K562 (cell line): ENCODE measurements around the gene GSTA4. TPM values are rescaled to one million over a fixed set of nuclear protein-coding genes. Genes with fewer than 3 reads are reported as not detected.

Source experiments
- ARID1B ChIP-seq: fragments of 450-650 bp; IDR thresholded peaks from 2 replicates; pipeline ENCODE4 v1.6.1; 2016; ENCODE audit warnings: antibody characterized with exemption, mild to moderate bottlenecking, inconsistent platforms
- BACH1 ChIP-seq: fragments of 200-800 bp; sonication (Bioruptor generic); IDR thresholded peaks from 2 replicates; pipeline ENCODE4 v1.6.1; 2016; ENCODE audit warnings: missing genetic modification characterization, missing compliant biosample characterization
- CREB1 ChIP-seq, 2 experiments: sonication (generic) in 1 of 2; formaldehyde crosslinking in 1 of 2; IDR thresholded peaks; 2 replicates each; pipeline versions ENCODE4 v1.6.1 to v1.8.0; 2012 to 2022; ENCODE audit warnings: inconsistent platforms in 1 of 2, mild to moderate bottlenecking in 1 of 2, missing genetic modification reagents in 1 of 2, moderate library complexity in 1 of 2
- FOXM1 ChIP-seq, 2 experiments: fragments of 450-650 bp in 1 of 2; sonication (generic) in 1 of 2; formaldehyde crosslinking in 1 of 2; IDR thresholded peaks; 2 replicates each; pipeline versions ENCODE4 v1.6.1 to v1.9.0; 2017 to 2022; ENCODE audit warnings: low read depth in 2 of 2, mild to moderate bottlenecking in 2 of 2, missing genetic modification reagents in 1 of 2, moderate library complexity in 1 of 2
- GATAD2B ChIP-seq: fragments of 450-650 bp; IDR thresholded peaks from 2 replicates; pipeline ENCODE4 v1.6.1; 2017; ENCODE audit warnings: mild to moderate bottlenecking, borderline replicate concordance
- JUND ChIP-seq, 2 experiments: IDR thresholded peaks; 2 replicates in 1 of 2; 3 replicates in 1 of 2; pipeline ENCODE4 v1.6.1; 2011; ENCODE audit warnings: borderline replicate concordance in 2 of 2, low read depth in 2 of 2, low read length in 2 of 2, improper control_type of control experiment in 1 of 2, missing biosample characterization in 1 of 2, missing genetic modification characterization in 1 of 2, missing genetic modification reagents in 1 of 2
- MBD2 ChIP-seq: sonication (generic); IDR thresholded peaks from 2 replicates; pipeline ENCODE4 v1.6.1; 2016; ENCODE audit warnings: low read depth, borderline replicate concordance
- MGA ChIP-seq: fragments of 450-650 bp; IDR thresholded peaks from 2 replicates; pipeline ENCODE4 v1.6.1; 2016; ENCODE audit warnings: mild to moderate bottlenecking, moderate library complexity
- MIER1 ChIP-seq: fragments of 450-650 bp; IDR thresholded peaks from 2 replicates; pipeline ENCODE4 v1.6.1; 2016; ENCODE audit warnings: antibody characterized with exemption, mild to moderate bottlenecking, low read depth
- MTA2 ChIP-seq: fragments of 450-650 bp; IDR thresholded peaks from 2 replicates; pipeline ENCODE4 v1.6.1; 2016; ENCODE audit warnings: low read depth
- ZNF696 ChIP-seq: fragments of 250-450 bp; sonication (Bioruptor Pico); conservative IDR thresholded peaks from 2 replicates; pipeline ENCODE4 v1.4.0; 2020; ENCODE audit warnings: mild to moderate bottlenecking, moderate library complexity
- polyA plus RNA-seq, 8 experiments: library from polyadenylated mRNA; depleted of rRNA in 4 of 8; stranded (reverse) in 5 of 8; unstranded in 3 of 8; fragments of >200 nt; fragmentation: Nextera tagmentation in 2 of 8; fragmentation: Illumina TruSeq in 1 of 8; extraction: Ambion mirVana in 2 of 8; extraction: Trizol in 1 of 8; gene quantifications; 2 replicates each; pipeline versions ENCODE4 v1.2.1 to v1.2.3, GENCODE V29; 2011 to 2014; ENCODE audit warnings: inconsistent platforms in 1 of 8, missing spikeins in 1 of 8
- total RNA-seq, 7 experiments: library from RNA; depleted of rRNA in 6 of 7; stranded (reverse); fragments of >200 nt in 6 of 7; fragmentation: Illumina TruSeq in 2 of 7; extraction: Trizol in 2 of 7; gene quantifications; 2 replicates each; pipeline versions ENCODE4 v1.2.1 to v1.2.3, GENCODE V29; 2011 to 2021; ENCODE audit warnings: low replicate concordance in 1 of 7
- TF ChIP-seq, protein P1 (sequence below): sonication (generic); formaldehyde crosslinking; IDR thresholded peaks from 2 replicates; pipeline ENCODE4 v1.8.1; 2023; ENCODE audit warnings: mild to moderate bottlenecking, missing genetic modification reagents

Gene GSTA4
- total and polyA plus RNA-seq, 9 of the 15 experiments (the other 6 are each of a cell fraction or from before 2014, with no cell fraction given): 0.89 to 4.0 (median 2.0) TPM

DNA sequence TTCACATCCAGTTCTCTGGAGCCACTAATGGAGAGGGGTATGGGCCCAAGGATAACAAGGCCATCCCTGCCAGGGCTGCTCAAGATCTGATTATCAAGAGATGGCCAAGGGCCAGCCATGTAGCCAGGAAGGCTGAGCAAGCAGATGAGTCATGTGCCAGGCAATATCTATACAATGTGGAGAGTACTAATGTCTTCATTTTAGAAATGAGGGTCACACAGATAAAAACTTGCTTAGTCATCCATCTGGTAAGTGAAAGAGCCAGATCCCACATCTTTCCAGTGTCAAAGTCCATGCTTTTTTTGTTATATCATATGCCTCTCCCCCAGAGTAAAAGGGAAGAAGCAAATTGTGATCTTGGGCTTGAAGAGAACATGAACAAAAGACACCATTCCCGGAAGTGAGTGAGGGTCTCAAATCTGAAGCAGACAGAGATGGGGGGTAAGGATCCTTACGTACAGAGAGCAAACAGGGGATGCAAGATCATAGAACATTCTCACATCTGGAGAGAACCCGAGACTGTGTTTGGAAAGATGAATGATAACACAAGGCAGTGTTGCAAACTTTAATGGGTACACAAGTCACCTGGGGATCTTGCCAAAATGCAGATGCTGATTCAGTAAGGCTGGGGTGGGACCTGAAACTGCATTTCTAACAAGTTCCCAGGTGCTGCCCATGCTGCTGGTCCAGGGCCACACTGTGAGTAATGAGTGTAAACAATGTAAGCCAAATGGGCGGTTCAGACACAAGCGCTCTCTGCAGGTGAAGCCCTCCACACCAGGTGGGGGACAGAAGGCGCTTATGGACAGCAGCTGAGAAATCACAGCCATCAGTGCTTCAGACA is 65.5 kb downstream of the GSTA4 start (continued):
- TF ChIP-seq, protein P1, sequence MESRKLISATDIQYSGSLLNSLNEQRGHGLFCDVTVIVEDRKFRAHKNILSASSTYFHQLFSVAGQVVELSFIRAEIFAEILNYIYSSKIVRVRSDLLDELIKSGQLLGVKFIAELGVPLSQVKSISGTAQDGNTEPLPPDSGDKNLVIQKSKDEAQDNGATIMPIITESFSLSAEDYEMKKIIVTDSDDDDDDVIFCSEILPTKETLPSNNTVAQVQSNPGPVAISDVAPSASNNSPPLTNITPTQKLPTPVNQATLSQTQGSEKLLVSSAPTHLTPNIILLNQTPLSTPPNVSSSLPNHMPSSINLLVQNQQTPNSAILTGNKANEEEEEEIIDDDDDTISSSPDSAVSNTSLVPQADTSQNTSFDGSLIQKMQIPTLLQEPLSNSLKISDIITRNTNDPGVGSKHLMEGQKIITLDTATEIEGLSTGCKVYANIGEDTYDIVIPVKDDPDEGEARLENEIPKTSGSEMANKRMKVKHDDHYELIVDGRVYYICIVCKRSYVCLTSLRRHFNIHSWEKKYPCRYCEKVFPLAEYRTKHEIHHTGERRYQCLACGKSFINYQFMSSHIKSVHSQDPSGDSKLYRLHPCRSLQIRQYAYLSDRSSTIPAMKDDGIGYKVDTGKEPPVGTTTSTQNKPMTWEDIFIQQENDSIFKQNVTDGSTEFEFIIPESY (CRISPR knock-in tag): no peak
- peak; percentile 69 for TF ChIP-seq MTA2
- 0 out of 2 replicates have a peak, but pooled peaks have one; percentile 13 for TF ChIP-seq CREB1 (IDR thresholded peaks at IDR 0.05)
- TF ChIP-seq CREB1 (CRISPR knock-in tag; IDR thresholded peaks at IDR 0.05): no peak
- peak; percentile 41; the same call in 1 of the 2 replicates for TF ChIP-seq GATAD2B
- no peak for TF ChIP-seq MBD2
- TF ChIP-seq BACH1 (tag): peak; percentile 89
- no peak for TF ChIP-seq MGA
- peak; percentile 91 for TF ChIP-seq JUND (IDR thresholded peaks at IDR 0.05; ENCODE audit: borderline replicate concordance, low read depth, low read length)
- peak; percentile 85; the same call in 2 of the 3 replicates for TF ChIP-seq JUND (tag; IDR thresholded peaks at IDR 0.05; ENCODE audit: borderline replicate concordance, low read depth, low read length)
- TF ChIP-seq FOXM1 (IDR thresholded peaks at IDR 0.05; ENCODE audit: low read depth): peak; percentile 71
- TF ChIP-seq FOXM1 (CRISPR knock-in tag; IDR thresholded peaks at IDR 0.05; ENCODE audit: low read depth): no peak
- TF ChIP-seq ZNF696 (CRISPR knock-in tag): no peak
- peak; percentile 91 for TF ChIP-seq ARID1B
- no peak for TF ChIP-seq MIER1
